Natural killer cell (primary cell): ENCODE data around the gene IGFLR1. TPM values are rescaled to one million over a fixed set of nuclear protein-coding genes. Genes with fewer than 3 reads are reported as not detected.

Experiments
- ATAC-seq, 3 donors: fragments of 150-1000 bp in 2 of 3; fragments of 200-7000 bp in 1 of 3; cut with Tn5 transposase; 1 replicate in 1 of 3; 2 replicates in 2 of 3; pipeline ENCODE4 v1.10.0; 2021; ENCODE audit warnings: mild to moderate bottlenecking in 2 of 3, moderate library complexity in 2 of 3
- DNase-seq, 2 donors: peaks; one replicate each; pipeline versions ENCODE4 v3.0.0 to v3.0.0-alpha.2; 2013 to 2021; ENCODE audit warnings: mixed read lengths in 1 of 2
- H3K27ac ChIP-seq: one replicate; pipeline ENCODE4 v1.5.1; 2013; ENCODE audit warnings: mild to moderate bottlenecking, low read length
- H3K27me3 ChIP-seq: one replicate; pipeline ENCODE4 v1.6.1; 2013; ENCODE audit warnings: low read length; ENCODE audit not compliant: control insufficient read depth, insufficient read depth
- H3K36me3 ChIP-seq: one replicate; pipeline ENCODE4 v1.6.1; 2013; ENCODE audit warnings: low read length; ENCODE audit not compliant: control insufficient read depth, insufficient read depth
- H3K4me1 ChIP-seq: one replicate; pipeline ENCODE4 v1.6.1; 2013; ENCODE audit warnings: low read length; ENCODE audit not compliant: control insufficient read depth, insufficient read depth
- H3K4me3 ChIP-seq: one replicate; pipeline ENCODE4 v1.5.1; 2013; ENCODE audit warnings: low read length
- H3K9me3 ChIP-seq: one replicate; pipeline ENCODE4 v1.6.1; 2013; ENCODE audit warnings: low read length; ENCODE audit not compliant: control insufficient read depth, insufficient read depth
- H3K27ac Mint-ChIP-seq, 2 donors: one replicate each; pipeline ENCODE4 v1.8.0; 2022; ENCODE audit warnings: mild to moderate bottlenecking in 2 of 2, mixed read lengths in 2 of 2, moderate library complexity in 1 of 2
- H3K27me3 Mint-ChIP-seq, 2 donors: one replicate each; pipeline ENCODE4 v1.8.0; 2022; ENCODE audit warnings: low read depth in 2 of 2, mixed read lengths in 2 of 2
- H3K36me3 Mint-ChIP-seq: one replicate; pipeline ENCODE4 v1.8.0; 2022; ENCODE audit warnings: mixed read lengths
- H3K4me1 Mint-ChIP-seq, 2 donors: one replicate each; pipeline ENCODE4 v1.8.0; 2022; ENCODE audit warnings: mixed read lengths in 2 of 2
- H3K4me3 Mint-ChIP-seq: one replicate; pipeline ENCODE4 v1.8.0; 2022; ENCODE audit warnings: mild to moderate bottlenecking, moderate library complexity, mixed read lengths
- H3K9me3 Mint-ChIP-seq, 2 donors: one replicate each; pipeline ENCODE4 v1.8.0; 2022; ENCODE audit warnings: mixed read lengths in 2 of 2
- CTCF ChIP-seq: fragments of 200-600 bp; IDR thresholded peaks from one replicate; pipeline ENCODE4 v1.8.0; 2022; ENCODE audit warnings: antibody characterized with exemption
- WGBS: methylation state at CpG from one replicate; pipeline ENCODE4 v1.1.7; 2013; ENCODE audit warnings: missing lambda C conversion rate; ENCODE audit not compliant: insufficient coverage; 5-methylcytosine and 5-hydroxymethylcytosine counted together
- intact Hi-C: fragments of 100-400 bp; cut with micrococcal nuclease; formaldehyde crosslinking; loops from one replicate; pipeline ENCODE4 v1.14.2; 2022
- total RNA-seq, 4 donors: library from RNA; stranded (reverse); fragments of 120-200 nt in 1 of 4; gene quantifications; one replicate each; pipeline versions ENCODE4 v1.2.3 to v1.2.4, GENCODE V29; 2013 to 2022

IGFLR1 gene
- total RNA-seq, 3 donors from 2014 or later (not counting 1 experiment from before 2014, with no cell fraction given) = 57.7 to 75.6 (median 69.6) TPM

GRCh38 chr19:35745328-35746086, 3.3 kb upstream of the IGFLR1 start, which contains the start of the genes PSENEN and U2AF1L4:
Gene PSENEN (plus strand): TSS chr19:35745651. CDS start chr19:35745931, 280 bp downstream.
Gene U2AF1L4 (minus strand): TSS chr19:35745418. CDS start chr19:35745391, 27 bp downstream.
- Mint-ChIP-seq H3K4me1 (peaks cover 48 to 66% of the 10 kb centered on the region in 2 donors), H3K36me3 (no peaks in the 10 kb centered on the region), H3K27me3 (no peaks in the 10 kb centered on the region), H3K27ac (peak within 1 kb of the TSS; percentile 96 to 99), H3K4me3 (peak within 1 kb of the TSS; percentile 99), H3K9me3 (no peaks in the 10 kb centered on the region)
- TF ChIP-seq CTCF = no peak
- peaks cover 72% of the 10 kb centered on the region for H3K4me1 ChIP-seq
- peak; percentile 93 to 100 for DNase-seq
- no peaks in the 10 kb centered on the region for H3K27me3 ChIP-seq
- under 1% methylated on average over 37 of the region's 40 CpGs for WGBS
- peak within 1 kb of the TSS; percentile 100 for H3K27ac ChIP-seq
- H3K36me3 ChIP-seq = no peaks in the 10 kb centered on the region
- H3K4me3 ChIP-seq = peak within 1 kb of the TSS; percentile 88
- intact Hi-C loops = loop anchor here (1.0 to 10.0 kb wide), 6 partner anchors 28 to 372 kb away; partner anchors contain the start of genes ARHGAP33, COX6B1, HCST and NFKBID
- H3K9me3 ChIP-seq = no peaks in the 10 kb centered on the region
- ATAC-seq = peak; percentile 55 to 80 (median 65)

GRCh38 chr19:35744430-35745327, 2.4 kb upstream of the IGFLR1 start:
- Mint-ChIP-seq H3K27ac (peak overlapping the region; percentile 96 to 99), H3K4me3 (peak overlapping the region; percentile 99), H3K27me3 (no peaks in the 10 kb centered on the region), H3K4me1 (peaks cover 48 to 68% of the 10 kb centered on the region in 2 donors), H3K36me3 (no peaks in the 10 kb centered on the region), H3K9me3 (no peaks in the 10 kb centered on the region)
- H3K27ac ChIP-seq = peak overlapping the region; percentile 100
- H3K4me1 ChIP-seq = peaks cover 74% of the 10 kb centered on the region
- H3K36me3 ChIP-seq = no peaks in the 10 kb centered on the region
- H3K27me3 ChIP-seq = no peaks in the 10 kb centered on the region
- DNase-seq = peak; percentile 88 to 96
- no peaks in the 10 kb centered on the region for H3K9me3 ChIP-seq
- intact Hi-C loops = loop anchor here (1.0 to 10.0 kb wide), 6 partner anchors 27 to 373 kb away; partner anchors contain the start of genes ARHGAP33, COX6B1, HCST and NFKBID
- peak; percentile 60 to 78 (median 62) for ATAC-seq
- WGBS = 8% methylated on average over 41 of the region's 41 CpGs
- peak overlapping the region; percentile 88 for H3K4me3 ChIP-seq
- no peak for TF ChIP-seq CTCF

- 93% methylated on average over 19 of the region's 19 CpGs for WGBS
- no peak for TF ChIP-seq CTCF
- intact Hi-C loops = loop anchor here (2.0 to 10.0 kb wide), 2 partner anchors 95 to 161 kb away; partner anchors contain the start of genes COX6B1, HCST, NFKBID and TYROBP
- Histone ChIP-seq H3K27me3 (no peaks in the 10 kb centered on the region), H3K4me3 (no peak overlapping the region), H3K4me1 (peaks cover 71% of the 10 kb centered on the region), H3K27ac (peak overlapping the region; percentile 100), H3K9me3 (no peaks in the 10 kb centered on the region), H3K36me3 (peaks cover 6% of the 10 kb centered on the region)
- ATAC-seq (no peak), DNase-seq (no peak)
- no peaks in the 10 kb centered on the region for H3K36me3 Mint-ChIP-seq
- no peaks in the 10 kb centered on the region for H3K9me3 Mint-ChIP-seq
- peak overlapping the region; percentile 99 for H3K4me3 Mint-ChIP-seq
- H3K27ac Mint-ChIP-seq = peak overlapping the region; percentile 96 to 99
- H3K4me1 Mint-ChIP-seq = peaks cover 48 to 61% of the 10 kb centered on the region in 2 donors
- no peaks in the 10 kb centered on the region for H3K27me3 Mint-ChIP-seq
Observed at GRCh38 chr19:35743640-35744429, 1.6 kb upstream of the IGFLR1 start.
